ENCODE data around the gene ITGA8. TPM values are rescaled to one million over a fixed set of nuclear protein-coding genes. Genes with fewer than 3 reads are reported as not detected.
"Not testable (repeated sequence)": the region's sequence is repeated elsewhere in the genome, so short reads cannot be mapped to it uniquely, and the experiment has no call there.

Gene ITGA8
- 6.6 TPM for polyA plus RNA-seq (ENCODE audit: insufficient read length)

DNA sequence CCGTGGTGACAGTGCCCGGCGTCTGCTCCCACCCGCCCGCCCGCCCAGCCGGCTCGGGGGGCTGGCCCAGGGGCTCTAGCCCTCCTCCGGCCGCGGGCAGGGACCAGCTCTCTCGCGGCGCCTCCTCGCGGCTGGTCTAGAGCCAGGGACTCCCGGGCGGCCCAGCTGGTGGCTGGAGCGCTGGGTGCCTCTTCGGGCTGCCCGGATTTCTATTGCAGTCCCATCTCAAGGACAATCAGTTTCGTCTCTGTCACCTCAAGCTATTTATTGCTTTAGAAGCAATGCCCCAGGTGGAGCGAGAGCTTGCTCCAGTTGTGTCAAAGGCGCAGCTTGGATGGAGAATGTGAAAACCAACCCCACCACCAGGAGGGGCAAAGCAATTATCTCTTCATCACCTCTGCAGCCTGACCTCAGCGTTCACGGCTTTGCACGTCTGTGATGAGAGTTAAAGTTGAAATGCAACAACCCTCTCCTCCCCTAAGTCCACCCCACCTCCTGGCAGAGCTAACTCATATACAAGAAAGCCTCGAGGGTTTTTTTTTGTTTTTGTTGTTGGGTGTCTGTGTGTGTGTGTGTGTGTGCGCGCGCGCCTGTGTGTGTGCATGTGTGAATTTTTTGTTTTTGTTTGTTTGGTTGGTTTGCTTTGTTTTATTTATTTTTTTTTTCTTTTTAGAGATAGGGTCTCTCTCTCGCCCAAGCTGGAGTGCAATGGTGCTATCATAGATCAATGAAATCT, at the start of gene ITGA8:
Gene ITGA8 (minus strand): TSS at position 24 of the 736 bp plus-strand sequence. CDS start 151 bp downstream, outside the sequence.
- DNase-seq = peak; percentile 52

DNA sequence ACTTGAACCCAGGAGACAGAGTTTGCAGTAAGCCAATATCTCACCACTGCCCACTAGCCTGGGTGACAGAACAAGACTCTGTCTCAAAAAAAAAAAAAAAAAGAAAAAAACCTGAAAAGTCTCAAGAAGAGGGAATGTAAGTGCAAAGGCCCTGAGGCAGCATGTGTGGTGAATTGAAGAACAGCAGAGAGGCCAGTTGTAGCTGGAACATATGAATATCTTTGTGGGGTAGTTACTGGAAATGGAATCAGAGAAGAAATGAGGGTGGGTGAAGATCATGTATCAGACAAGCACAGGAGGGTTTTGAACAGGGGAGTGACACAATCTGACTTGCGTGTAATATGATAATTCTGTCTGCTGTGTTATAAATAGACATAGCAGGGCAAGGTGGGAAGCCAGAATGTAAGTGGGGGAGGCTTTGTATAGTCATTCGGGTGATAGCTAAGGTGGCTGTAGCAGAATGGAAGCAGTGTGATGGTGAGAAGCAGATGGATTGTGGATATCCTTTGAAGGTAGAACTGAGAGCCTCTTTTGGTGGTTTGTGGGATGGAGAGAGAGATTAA, 45.3 kb upstream of the ITGA8 start:
- no peak for DNase-seq

DNA sequence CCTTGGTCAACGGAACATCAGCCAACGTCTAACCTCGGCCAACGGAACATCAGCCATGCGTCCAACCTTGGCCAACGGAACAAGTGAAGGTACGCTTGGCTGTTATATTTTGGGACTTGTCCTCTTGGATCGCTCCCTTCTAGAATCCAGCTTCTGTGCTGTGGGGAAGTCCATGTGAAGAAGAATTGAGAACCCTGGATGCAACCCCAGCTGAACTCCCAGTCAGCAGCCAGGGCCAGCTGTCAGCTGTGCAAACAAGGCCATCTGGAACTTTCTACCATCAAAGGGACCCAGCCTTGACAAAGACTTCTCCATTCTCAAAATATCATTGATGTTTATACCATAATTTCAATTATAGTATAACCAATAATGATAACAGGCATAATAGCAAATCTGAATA, 43.3 kb upstream of the ITGA8 start:
- no peak for DNase-seq

DNA sequence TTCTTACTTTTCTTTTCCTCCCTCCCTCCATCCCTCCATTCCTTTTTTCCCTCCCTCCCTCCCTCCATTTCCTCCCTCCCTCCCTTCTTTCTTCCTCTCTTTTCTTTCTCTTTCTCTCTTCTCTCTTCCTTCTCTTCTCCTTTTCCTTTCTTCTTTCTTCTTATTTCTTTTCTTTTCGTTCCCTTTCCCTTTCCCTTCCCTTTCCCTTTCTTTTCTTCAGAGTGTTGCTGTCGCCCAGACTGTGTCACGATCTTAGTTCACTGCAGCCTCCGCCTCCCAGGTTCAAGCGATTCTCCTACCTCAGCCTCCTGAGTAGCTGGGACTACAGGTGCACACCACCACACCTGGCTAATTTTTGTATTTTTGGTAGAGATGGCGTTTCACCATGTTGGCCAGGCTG, 42.5 kb upstream of the ITGA8 start:
- DNase-seq = not testable (repeated sequence)

DNA sequence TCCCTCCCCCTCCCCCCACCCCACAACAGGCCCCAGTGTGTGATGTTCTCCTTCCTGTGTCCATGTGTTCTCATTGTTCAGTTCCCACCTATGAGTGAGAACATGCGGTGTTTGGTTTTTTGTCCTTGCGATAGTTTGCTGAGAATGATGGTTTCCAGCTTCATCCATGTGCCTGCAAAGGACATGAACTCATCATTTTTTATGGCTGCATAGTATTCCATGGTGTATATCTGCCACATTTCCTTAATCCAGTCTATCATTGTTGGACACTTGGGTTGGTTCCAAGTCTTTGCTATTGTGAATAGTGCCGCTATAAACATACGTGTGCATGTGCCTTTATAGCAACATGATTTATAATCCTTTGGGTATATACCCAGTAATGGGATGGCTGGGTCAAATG, 41.5 kb upstream of the ITGA8 start:
- DNase-seq = not testable (repeated sequence)

DNA sequence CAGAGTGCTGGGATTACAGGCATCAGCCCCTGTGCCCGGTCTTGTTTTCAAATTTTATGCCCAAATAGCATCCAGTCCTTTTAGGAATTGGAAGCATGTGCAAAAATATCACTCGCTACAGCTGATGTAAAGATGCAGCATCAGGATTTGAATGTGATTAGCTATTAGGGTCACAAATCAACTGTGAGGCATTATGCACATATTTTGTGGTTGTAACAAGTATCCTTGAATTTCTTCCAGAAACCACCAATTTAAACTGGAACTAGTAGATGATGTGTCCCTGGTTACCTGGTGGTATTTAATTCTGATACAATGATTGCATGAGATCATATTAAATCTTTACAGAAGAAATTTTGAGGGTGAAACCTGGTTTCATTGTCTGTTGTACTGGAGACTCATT, 41.0 kb upstream of the ITGA8 start:
- no peak for DNase-seq

DNA sequence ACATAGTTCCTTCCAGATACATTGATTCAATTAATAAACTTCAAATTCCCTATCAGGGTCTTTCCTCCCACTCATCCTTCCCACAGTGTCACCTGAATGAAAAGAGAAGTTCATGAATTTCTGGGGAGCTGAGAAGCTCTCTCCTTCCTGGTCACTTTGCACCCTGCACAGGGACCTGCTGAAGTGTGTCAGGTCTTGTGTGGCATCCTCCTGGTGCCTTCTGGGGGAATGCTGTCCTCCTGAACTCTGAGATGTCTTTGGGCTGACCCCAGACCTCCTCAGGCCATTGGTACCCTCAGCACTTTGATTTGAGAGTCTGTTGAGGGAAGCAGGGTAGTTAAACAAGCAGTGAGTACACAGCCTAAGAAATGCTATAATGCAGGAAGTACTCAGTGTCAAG, 39.5 kb upstream of the ITGA8 start:
- DNase-seq = no peak

DNA sequence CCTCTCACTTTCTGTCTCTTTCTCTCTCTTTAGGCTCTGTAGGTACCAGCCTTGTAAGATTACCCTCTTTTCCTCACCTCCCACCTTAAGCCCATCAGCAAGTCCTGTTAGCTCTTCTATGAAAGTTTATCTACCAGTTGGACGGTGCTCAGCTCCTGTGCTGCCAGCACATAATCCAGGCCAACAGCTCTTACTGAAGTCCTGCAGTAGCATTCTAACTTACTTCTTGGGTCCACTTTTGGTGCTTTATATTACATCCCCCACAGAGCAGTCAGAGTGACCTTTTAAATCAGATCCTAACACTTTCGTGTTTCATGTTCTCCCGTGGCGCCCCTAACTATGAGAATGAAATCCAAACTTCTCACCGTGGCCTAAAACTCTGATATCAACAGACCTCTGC, 38.9 kb upstream of the ITGA8 start:
- DNase-seq = no peak

DNA sequence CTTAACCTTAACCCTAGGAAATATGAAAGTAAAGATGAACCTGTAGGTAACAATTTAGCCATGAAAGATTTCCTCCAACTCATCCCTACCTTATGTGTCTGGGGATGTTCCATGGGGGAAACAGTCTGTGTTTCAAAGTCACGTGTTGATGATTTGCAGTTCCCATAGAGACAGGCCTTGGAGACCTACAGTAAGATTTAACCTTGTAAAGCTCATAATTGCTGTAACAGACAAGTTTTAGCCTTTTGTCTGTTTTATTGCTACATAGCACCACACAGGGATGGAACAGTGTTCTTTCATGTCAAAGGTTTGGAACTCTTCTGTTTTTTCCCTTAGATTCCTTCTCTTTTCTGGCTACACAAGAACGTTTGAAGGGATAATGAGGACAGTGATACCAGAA, 35.2 kb upstream of the ITGA8 start:
- no peak for DNase-seq

DNA sequence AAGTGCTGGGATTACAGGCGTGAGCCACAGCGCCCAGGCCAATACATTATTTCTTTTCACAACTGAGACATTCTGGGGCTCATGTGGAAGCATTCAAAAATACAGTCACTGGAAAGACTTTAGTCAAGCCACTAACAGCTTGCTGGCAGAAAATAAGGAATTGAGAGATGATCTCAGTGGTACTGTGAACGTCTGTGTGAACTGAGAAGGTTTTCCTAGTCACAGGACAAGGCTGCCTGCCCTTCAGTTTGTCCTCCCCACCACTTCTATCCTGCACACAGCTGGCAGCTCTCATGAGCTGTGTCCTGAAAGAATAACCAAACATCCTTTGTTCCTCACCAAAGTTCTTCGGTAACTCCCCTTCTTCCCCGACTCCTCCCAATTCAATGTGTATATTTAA, 31.3 kb upstream of the ITGA8 start:
- DNase-seq = no peak

DNA sequence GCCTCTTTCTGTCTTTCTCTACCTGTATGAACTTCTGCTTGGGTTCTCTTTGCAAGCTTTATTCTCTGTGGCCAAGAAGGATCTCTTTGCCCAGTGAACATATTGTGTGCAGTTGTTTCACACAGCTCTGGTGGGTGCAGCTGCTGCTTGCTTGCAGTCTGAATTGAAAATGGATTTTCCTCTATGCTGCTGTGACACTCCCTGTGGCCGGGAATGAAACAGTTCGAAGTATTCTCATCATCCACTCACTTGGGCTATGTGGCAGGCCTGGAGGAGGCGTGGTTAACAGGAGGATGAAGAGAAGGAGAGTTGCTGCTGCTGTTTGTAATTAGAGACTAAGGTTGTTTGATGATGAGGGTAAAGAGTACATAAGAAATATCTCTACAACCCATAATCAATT, 28.4 kb upstream of the ITGA8 start:
- no peak for DNase-seq

DNA sequence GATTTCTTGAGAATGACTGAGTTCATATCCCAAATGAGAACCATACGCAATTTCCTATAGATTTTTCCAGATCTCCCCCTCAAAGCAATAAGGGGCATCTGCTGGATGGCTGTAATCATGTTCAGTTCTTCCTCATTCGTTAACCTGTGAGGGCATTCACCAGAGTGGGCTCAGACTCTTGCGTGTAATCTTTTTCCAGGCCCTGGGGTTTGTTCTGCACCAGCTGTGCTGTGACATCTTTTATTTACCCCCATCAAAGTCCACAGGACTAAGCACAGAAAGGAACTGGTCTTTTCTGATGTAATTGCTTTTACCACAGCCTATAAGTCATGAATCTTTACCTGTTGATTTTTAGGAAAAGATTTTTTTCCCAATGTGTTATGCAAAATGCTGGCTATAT, 27.9 kb upstream of the ITGA8 start:
- DNase-seq = no peak

DNA sequence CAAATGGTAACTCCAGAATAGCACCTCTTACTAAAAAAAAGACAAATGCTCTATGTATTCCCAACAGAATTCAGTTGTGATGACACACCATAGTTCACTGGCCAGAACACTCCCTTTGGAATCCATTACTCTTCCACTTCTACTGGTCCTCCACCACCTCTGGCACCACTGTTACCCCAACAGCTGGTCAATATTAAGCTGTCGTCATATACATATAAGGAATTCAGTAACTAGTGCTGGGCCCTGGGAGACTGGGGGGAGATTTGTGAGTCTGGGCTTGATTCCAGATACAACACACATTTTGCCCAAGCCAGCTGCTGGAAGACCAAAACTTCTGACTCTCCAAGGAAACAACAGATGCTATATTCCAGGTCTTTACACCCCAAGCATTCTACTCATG, 26.0 kb upstream of the ITGA8 start:
- DNase-seq = peak; percentile 61

DNA sequence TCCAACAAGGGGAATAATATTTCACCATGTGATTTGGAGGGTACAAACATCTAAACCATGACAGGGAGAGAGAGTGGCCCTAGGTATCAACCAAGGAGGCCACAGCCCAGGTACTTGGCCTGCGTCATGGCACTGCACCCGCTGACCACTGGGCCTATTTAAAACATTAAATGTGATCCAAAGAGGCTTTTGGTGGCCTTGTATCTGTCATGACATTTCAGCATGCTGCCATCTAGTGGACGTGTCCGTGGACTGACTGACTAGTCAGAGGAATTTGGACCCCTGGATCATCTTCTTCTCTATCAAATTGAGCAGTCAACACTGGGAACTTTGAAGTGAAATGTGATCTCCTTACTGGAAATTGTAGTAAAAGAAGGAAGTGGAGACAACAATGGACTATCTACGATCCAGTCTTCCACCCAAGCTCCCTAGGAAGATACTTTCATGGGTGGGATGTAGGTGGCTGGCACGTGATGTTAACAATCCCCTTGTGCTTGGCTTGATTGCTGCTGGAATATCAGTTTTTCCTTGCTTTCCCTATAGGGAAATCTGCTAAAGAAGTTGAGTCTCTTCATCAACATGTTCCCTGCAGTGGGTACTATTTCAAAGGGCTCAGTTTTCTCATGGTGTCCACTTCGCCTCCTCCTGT, 24.6 kb upstream of the ITGA8 start:
- DNase-seq = no peak

DNA sequence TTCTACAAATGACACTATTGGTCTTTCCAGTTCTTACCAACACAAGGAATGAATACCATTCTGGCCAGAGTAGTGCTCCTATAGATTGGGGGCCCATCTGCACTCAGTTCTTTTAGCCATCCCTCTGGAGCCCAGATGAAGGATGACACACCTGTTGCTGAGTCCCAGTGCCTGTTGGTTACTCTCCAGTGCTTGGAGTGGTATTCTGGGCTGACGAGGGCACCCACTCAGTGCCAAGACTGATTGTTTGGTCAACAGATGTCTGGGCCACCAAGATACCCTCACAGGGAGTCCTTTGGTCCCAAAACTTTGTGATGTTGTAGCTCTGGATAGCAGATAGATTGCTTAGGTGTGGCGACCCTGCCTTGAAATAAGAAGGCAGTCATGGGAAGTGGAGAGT, 23.7 kb upstream of the ITGA8 start:
- DNase-seq = no peak

DNA sequence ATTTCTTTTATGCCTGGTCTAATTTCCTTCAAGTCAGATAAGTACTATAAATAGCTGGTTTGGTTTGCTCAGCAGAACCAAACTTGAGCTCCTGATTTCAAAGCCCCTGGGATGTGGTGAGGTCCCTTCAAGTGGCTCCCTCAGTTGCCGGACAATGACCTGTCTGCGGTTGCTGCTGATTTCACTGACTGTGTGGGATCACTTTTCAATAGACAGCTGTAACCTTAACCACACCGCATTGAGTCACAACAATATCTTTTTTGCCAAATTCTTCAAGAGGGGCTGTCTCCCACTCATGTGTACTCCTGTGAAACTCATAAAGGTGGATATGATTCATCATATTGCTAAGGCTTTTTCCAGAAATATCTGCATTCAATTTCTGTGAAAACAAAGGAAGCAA, 23.1 kb upstream of the ITGA8 start:
- no peak for DNase-seq

DNA sequence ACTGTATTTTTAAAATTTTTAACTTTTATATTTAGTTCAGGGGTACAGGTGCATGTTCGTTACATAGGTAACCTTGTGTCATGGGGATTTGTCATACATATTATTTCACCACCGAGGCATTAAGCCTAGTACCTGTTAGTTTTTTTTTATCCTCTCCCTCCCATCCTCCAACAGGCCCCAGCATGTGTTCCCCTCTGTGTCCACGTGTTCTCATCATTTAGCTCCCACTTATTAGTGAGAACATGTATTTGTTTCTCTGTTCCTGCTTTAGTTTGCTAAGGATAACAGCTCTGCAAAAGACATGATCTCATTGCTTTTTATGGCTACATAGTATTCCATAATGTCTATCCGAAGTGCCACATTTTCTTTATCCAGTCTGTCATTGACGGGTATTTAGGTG, 22.4 kb upstream of the ITGA8 start:
- DNase-seq = no peak

DNA sequence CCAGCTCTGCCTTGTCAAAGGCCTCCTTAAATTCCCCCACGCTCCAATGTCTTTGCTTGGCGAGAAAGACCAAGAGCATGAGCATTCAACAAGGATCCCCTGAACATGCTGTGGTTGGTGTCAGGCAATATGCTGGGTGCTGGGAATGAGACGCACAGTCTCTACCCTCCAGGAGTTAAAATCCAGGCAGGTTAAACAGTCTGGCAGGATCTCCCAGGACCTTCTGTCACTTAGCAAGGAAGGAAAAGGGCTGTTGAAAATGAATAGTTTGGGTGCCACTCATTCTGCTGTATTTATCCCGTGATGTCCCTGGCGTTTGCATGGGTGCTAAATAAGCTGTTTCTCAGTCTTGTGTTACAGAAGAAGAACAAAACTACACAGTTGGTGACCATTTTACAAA, 21.9 kb upstream of the ITGA8 start:
- DNase-seq = no peak

DNA sequence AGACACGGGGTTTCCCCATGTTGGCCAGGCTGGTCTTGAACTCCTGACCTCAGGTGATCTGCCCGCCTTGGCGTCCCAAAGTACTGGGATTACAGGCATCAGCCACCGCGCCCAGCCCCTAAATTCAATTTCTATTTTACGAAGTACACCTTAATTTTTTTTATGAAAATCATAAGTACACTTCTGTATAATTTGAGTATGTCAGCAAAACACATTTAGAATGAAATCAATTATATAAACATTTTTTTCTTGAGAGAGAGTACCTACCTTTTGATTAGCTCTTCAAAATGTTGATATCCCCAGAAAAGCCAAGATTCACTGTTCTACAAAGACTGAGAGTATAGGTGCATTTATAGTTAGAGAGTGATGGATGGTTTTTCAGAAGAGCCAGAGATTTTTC, 20.5 kb upstream of the ITGA8 start:
- no peak for DNase-seq

DNA sequence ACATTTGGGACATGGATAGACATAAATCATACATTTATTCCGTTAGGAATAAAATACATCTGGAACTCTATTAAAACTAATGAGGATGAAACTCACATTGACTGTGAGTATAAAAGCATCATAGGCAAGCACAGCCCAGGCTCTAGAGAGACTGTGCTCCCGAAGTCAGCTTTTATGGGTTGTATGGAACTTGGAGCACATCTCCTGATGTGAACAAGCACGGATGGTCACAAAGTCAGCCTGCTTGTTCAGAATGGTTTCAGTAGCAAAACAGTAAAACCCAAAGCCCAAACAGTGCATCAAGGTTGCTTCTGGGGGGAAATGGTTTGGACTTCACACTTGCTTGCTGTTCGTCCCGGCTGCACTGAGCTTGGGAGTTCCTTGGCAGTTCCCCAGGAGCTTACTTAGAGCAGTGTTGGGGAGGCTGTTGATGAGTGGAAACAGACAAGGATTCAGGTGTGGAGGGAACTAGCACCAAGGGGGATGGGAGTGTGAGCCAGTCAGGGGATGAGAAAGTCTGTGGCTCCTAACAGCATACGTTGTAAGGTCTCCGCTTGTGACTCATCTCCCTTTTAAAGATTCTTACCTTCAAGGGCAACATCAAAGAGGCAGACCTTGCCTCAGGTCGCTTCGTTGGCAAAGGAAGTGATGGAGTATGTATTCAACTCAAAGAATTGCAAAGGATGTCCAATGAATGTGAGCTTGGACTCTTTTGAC, 19.7 kb upstream of the ITGA8 start:
- DNase-seq = no peak

DNA sequence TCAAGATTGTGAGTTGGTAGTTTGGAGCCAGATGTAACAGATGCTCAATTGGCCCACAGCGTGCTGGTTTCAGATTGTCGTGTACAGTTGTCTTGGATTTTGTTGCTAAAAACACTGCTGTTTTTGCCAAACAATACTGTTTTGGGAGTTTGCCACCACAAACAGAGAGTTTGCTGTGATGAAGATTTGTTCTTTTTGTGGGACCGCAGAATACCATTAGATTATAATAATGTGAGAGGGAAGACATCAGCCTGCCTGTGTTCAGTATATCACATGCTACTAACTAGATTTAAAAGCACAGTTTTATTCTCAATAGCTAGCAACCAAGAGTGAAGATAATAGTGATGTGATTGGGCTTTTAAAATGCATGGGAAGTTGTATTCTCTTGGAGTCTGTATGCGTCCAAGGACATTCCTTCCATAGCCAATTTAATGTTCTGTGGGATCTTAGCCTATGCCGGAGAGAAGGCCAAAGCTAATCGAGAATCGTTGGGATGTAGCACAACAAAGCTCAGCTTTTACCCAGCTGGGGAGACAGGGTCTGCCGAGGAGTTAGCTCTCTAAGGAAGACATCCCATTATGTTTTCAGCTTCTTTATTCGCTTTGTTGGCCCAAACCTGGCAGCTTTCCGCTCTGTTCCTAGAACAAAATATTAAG, 18.7 kb upstream of the ITGA8 start:
- peak; percentile 90 for DNase-seq

DNA sequence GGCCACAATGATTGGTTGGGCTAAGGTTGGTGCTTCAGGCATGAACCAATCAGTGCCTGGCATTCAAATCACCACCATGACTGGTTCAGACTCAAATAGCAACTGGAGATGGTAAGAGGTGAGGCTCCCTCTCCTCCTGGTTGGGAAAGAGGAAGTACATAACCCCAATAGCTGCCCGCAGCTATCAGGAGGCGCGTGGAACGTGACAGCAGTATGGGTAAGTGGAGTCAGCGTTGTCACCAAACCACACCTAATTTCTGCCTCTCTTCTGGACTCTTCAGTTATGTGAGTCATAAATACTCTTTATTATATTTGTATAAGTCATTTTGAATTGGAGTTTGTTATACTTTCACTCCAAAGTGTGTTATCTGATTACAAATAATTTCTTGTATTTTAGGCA, 17.9 kb upstream of the ITGA8 start:
- DNase-seq = no peak

DNA sequence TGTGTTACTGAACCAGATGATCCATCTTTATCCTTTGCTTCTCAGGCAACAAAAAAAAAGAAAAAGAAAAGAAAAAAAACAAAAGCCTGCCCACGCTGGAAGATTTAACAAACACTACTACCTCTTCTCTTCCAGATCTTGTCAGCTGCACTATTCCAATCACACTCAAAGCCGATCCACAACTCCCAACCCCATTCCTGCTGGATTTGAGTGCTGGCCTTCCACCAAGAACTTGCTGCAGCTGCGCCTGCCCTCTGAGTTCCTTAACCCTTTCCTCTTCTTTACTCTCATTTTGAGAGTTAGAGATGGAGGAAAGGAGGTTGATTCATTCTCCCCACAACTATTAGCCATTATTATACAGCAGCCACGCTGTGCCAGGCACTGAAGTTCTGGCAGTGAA, 16.0 kb upstream of the ITGA8 start:
- peak; percentile 85 for DNase-seq

Measured in hindlimb muscle (tissue), 1 donor.